GM12878 (cell line): ENCODE results near the gene TBKBP1. TPM values are rescaled to one million over a fixed set of nuclear protein-coding genes. Genes with fewer than 3 reads are reported as not detected.

ENCODE experiments used
- ATAC-seq: fragments of 200-7000 bp; cut with Tn5 transposase; 3 replicates; pipeline ENCODE4 v1.9.1; 2020; ENCODE audit warnings: mild to moderate bottlenecking, moderate library complexity
- BruUV-seq: library from RNA; stranded (reverse); fragments of 400-500 nt; replicated peaks from 2 replicates; lab custom pipeline; 2021; lab: Mats Ljungman, UMichigan
- CTCF ChIA-PET: fragments of 300-600 bp; sonication (Branson Sonifier 250); formaldehyde crosslinking; extraction: SDS; loops from one replicate; lab custom pipeline; 2021; ENCODE audit warnings: inconsistent platforms; lab: Yijun Ruan, JAX
- POLR2A ChIA-PET: fragments of 350-600 bp; formaldehyde crosslinking; extraction: SDS; loops from one replicate; lab custom pipeline; 2021; ENCODE audit warnings: inconsistent platforms; lab: Charles Lee
- RAD21 ChIA-PET: fragments of 300-600 bp; sonication (Branson Sonifier 250); formaldehyde crosslinking; loops from one replicate; lab custom pipeline; 2023; ENCODE audit warnings: antibody characterized with exemption; ENCODE audit not compliant: unreplicated experiment; lab: Charles Lee
- SMC1A ChIA-PET: fragments of 300-600 bp; sonication (Branson Sonifier 250); formaldehyde crosslinking; loops from one replicate; lab custom pipeline; 2023; ENCODE audit not compliant: unreplicated experiment, uncharacterized antibody; lab: Charles Lee
- DNase-seq: peaks from one replicate; pipeline ENCODE4 v3.0.0-alpha.2; 2011; ENCODE audit warnings: low read depth, low spot score
- FAIRE-seq: peaks from 3 replicates; lab custom pipeline; 2011; peaks lifted over from hg19 to GRCh38; lab: Jason Lieb, UNC
- H2AFZ ChIP-seq: 2 replicates; pipeline ENCODE4 v1.6.0; 2011; ENCODE audit warnings: low read depth, low read length, control low read depth; ENCODE audit not compliant: control insufficient read depth
- H3K27ac ChIP-seq: 2 replicates; pipeline ENCODE4 v1.5.1; 2011; ENCODE audit warnings: control low read depth; ENCODE audit not compliant: control insufficient read depth, insufficient read depth
- H3K27me3 ChIP-seq, 2 experiments: replicated peaks in 1 of 2; 2 replicates each; pipeline versions ENCODE4 v1.6.0 to v1.6.1; 2011; ENCODE audit warnings: low read length in 1 of 2; ENCODE audit not compliant: control insufficient read depth in 2 of 2, insufficient read depth in 2 of 2
- H3K36me3 ChIP-seq, 2 experiments: 2 replicates each; pipeline ENCODE4 v1.5.1; 2011; ENCODE audit warnings: low read length in 1 of 2; ENCODE audit not compliant: control insufficient read depth in 2 of 2, insufficient read depth in 2 of 2
- H3K4me1 ChIP-seq: 2 replicates; pipeline ENCODE4 v1.6.1; 2011; ENCODE audit warnings: mild to moderate bottlenecking, low read length, moderate library complexity, mixed read lengths; ENCODE audit not compliant: control insufficient read depth, insufficient read depth
- H3K4me2 ChIP-seq: 2 replicates; pipeline ENCODE4 v1.6.0; 2011; ENCODE audit warnings: control low read depth; ENCODE audit not compliant: control insufficient read depth, insufficient read depth
- H3K4me3 ChIP-seq: fragments of 200-600 bp; sonication (generic); 2 replicates; pipeline ENCODE4 v1.5.1; 2016
- H3K79me2 ChIP-seq: 2 replicates; pipeline ENCODE4 v1.6.0; 2011; ENCODE audit warnings: low read length; ENCODE audit not compliant: control insufficient read depth, insufficient read depth
- H3K9ac ChIP-seq: 2 replicates; pipeline ENCODE4 v1.8.0; 2011; ENCODE audit warnings: low read length, control low read depth, mixed read lengths; ENCODE audit not compliant: control insufficient read depth, insufficient read depth
- H3K9me3 ChIP-seq: replicated peaks from 3 replicates; pipeline ENCODE4 v1.5.1; 2011; ENCODE audit warnings: mild to moderate bottlenecking, low read length; ENCODE audit not compliant: control insufficient read depth, insufficient read depth
- H4K20me1 ChIP-seq: 2 replicates; pipeline ENCODE4 v1.6.0; 2011; ENCODE audit not compliant: control insufficient read depth, insufficient read depth
- BRCA1 ChIP-seq: IDR thresholded peaks from 2 replicates; pipeline ENCODE4 v1.6.1; 2011; ENCODE audit warnings: low read depth, low read length, improper control_type of control experiment
- CHD2 ChIP-seq: IDR thresholded peaks from 2 replicates; pipeline ENCODE4 v1.6.1; 2011; ENCODE audit warnings: low read depth, low read length, improper control_type of control experiment, borderline replicate concordance
- GABPA ChIP-seq: IDR thresholded peaks from 2 replicates; pipeline ENCODE4 v1.6.1; 2014; ENCODE audit warnings: antibody characterized with exemption, low read depth, mild to moderate bottlenecking, inconsistent platforms
- IKZF1 ChIP-seq: fragments of 450-650 bp; conservative IDR thresholded peaks from 2 replicates; pipeline ENCODE4 v1.6.1; 2017; ENCODE audit warnings: antibody characterized with exemption, mild to moderate bottlenecking
- IKZF2 ChIP-seq, 2 experiments: fragments of 450-650 bp; IDR thresholded peaks; 2 replicates each; pipeline ENCODE4 v1.6.1; 2017; ENCODE audit warnings: mild to moderate bottlenecking in 2 of 2, moderate library complexity in 2 of 2
- MYB ChIP-seq: fragments of 150-350 bp; IDR thresholded peaks from 2 replicates; pipeline ENCODE4 v1.6.1; 2014; ENCODE audit warnings: mild to moderate bottlenecking, low read depth, low read length, borderline replicate concordance
- SP1 ChIP-seq: IDR thresholded peaks from one replicate; pipeline ENCODE4 v1.6.1; 2011; ENCODE audit warnings: low read depth, low read length
- SREBF1 ChIP-seq: IDR thresholded peaks from 2 replicates; pipeline ENCODE4 v1.6.1; 2012; ENCODE audit warnings: mild to moderate bottlenecking, low read length
- TCF3 ChIP-seq: IDR thresholded peaks from 2 replicates; pipeline ENCODE4 v1.6.1; 2012; ENCODE audit warnings: low read depth, mild to moderate bottlenecking, low read length, borderline replicate concordance; ENCODE audit not compliant: insufficient read depth
- ZBED1 ChIP-seq: IDR thresholded peaks from 2 replicates; pipeline ENCODE4 v1.6.1; 2016; ENCODE audit warnings: borderline replicate concordance
- ZNF384 ChIP-seq: IDR thresholded peaks from 2 replicates; pipeline ENCODE4 v1.6.1; 2012; ENCODE audit warnings: low read depth, mild to moderate bottlenecking, low read length, improper control_type of control experiment, borderline replicate concordance
- WGBS: methylation state at CpG from one replicate; pipeline ENCODE4 v1.1.6; 2016; ENCODE audit warnings: low lambda C conversion rate; ENCODE audit not compliant: insufficient replicate concordance, insufficient coverage; ENCODE audit errors: missing lambda C conversion rate; 5-methylcytosine and 5-hydroxymethylcytosine counted together
- in situ Hi-C: fragments of 300-500 bp; cut with MboI; formaldehyde crosslinking; loops from 9 replicates; pipeline ENCODE4 v1.14.3; 2018; ENCODE audit warnings: mixed read lengths
- intact Hi-C: fragments of 100-400 bp; cut with micrococcal nuclease; formaldehyde crosslinking; loops from one replicate; pipeline ENCODE4 v1.14.2; 2022; ENCODE audit not compliant: unreplicated experiment
- polyA plus RNA-seq, 11 experiments: library from polyadenylated mRNA; depleted of rRNA in 4 of 11; unstranded in 6 of 11; stranded (reverse) in 5 of 11; fragments of >200 nt; fragmentation: Nextera tagmentation in 4 of 11; fragmentation: Illumina TruSeq in 1 of 11; extraction: Ambion mirVana in 4 of 11; extraction: Trizol in 1 of 11; gene quantifications; 1 replicate in 1 of 11; 2 replicates in 10 of 11; pipeline versions ENCODE4 v1.2.1 to v1.2.3, GENCODE V29; 2011 to 2016; ENCODE audit warnings: inconsistent platforms in 2 of 11, missing spikeins in 2 of 11, low read depth in 1 of 11
- total RNA-seq, 4 experiments: library from RNA; depleted of rRNA in 3 of 4; stranded (reverse); fragments of >200 nt in 3 of 4; fragmentation: Illumina TruSeq in 1 of 4; extraction: Trizol in 1 of 4; gene quantifications; 2 replicates each; pipeline versions ENCODE4 v1.2.1 to v1.2.3, GENCODE V29; 2013 to 2021
- TF ChIP-seq, protein P1 (sequence below): fragments of 450-650 bp; IDR thresholded peaks from 2 replicates; pipeline ENCODE4 v1.6.1; 2017; ENCODE audit warnings: low read depth, mild to moderate bottlenecking, moderate library complexity
- TF ChIP-seq, protein P2 (sequence below): fragments of 150-350 bp; IDR thresholded peaks from 2 replicates; pipeline ENCODE4 v1.6.1; 2016; ENCODE audit warnings: low read depth, low read length

The TBKBP1 gene
- total and polyA plus RNA-seq, 10 of the 15 experiments (the other 5 are each of a cell fraction or from before 2014, with no cell fraction given), result 0.11 to 2.7 (median 0.74) TPM; not detected in 3

DNA sequence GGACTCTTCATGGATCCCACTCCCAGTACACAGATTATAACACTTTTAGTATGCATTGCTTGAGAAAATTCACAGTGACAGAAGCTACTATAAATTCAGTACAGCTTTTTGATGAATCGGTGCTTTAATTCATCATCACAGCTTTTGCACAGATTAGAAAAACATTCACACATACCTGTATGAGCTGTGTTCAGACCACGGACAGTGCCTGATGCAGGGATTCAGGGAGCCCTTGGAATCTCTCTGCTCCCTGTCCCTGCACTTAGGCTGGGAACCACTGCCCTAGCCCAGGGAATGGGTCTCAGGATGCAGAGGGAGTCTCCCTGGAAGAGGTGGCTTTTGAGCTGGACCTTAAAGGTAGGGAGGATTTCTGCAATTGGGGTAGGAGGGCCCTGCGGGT lies 13.9 kb downstream of the TBKBP1 start:
- H3K36me3 ChIP-seq, result no peaks in the 10 kb centered on the region
- DNase-seq (no peak), FAIRE-seq (no peak), ATAC-seq (no peak)
- H3K9me3 ChIP-seq, result no peaks in the 10 kb centered on the region
- TF ChIP-seq MYB, result no peak
- no peak for TF ChIP-seq IKZF2 (IDR thresholded peaks at IDR 0.05)
- no peak for TF ChIP-seq ZNF384
- TF ChIP-seq SREBF1, result no peak
- TF ChIP-seq IKZF1, result no peak
- TF ChIP-seq CHD2, result no peak
- TF ChIP-seq, protein P1, sequence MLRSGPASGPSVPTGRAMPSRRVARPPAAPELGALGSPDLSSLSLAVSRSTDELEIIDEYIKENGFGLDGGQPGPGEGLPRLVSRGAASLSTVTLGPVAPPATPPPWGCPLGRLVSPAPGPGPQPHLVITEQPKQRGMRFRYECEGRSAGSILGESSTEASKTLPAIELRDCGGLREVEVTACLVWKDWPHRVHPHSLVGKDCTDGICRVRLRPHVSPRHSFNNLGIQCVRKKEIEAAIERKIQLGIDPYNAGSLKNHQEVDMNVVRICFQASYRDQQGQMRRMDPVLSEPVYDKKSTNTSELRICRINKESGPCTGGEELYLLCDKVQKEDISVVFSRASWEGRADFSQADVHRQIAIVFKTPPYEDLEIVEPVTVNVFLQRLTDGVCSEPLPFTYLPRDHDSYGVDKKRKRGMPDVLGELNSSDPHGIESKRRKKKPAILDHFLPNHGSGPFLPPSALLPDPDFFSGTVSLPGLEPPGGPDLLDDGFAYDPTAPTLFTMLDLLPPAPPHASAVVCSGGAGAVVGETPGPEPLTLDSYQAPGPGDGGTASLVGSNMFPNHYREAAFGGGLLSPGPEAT, result no peak
- TF ChIP-seq, protein P2, sequence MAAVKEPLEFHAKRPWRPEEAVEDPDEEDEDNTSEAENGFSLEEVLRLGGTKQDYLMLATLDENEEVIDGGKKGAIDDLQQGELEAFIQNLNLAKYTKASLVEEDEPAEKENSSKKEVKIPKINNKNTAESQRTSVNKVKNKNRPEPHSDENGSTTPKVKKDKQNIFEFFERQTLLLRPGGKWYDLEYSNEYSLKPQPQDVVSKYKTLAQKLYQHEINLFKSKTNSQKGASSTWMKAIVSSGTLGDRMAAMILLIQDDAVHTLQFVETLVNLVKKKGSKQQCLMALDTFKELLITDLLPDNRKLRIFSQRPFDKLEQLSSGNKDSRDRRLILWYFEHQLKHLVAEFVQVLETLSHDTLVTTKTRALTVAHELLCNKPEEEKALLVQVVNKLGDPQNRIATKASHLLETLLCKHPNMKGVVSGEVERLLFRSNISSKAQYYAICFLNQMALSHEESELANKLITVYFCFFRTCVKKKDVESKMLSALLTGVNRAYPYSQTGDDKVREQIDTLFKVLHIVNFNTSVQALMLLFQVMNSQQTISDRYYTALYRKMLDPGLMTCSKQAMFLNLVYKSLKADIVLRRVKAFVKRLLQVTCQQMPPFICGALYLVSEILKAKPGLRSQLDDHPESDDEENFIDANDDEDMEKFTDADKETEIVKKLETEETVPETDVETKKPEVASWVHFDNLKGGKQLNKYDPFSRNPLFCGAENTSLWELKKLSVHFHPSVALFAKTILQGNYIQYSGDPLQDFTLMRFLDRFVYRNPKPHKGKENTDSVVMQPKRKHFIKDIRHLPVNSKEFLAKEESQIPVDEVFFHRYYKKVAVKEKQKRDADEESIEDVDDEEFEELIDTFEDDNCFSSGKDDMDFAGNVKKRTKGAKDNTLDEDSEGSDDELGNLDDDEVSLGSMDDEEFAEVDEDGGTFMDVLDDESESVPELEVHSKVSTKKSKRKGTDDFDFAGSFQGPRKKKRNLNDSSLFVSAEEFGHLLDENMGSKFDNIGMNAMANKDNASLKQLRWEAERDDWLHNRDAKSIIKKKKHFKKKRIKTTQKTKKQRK, result no peak
- no peak for TF ChIP-seq TCF3
- no peak for TF ChIP-seq ZBED1
- no peak for TF ChIP-seq GABPA
- no peak for TF ChIP-seq SP1
- no peak for TF ChIP-seq BRCA1
- H3K27ac ChIP-seq, result no peak overlapping the region
- ChIA-PET SMC1A (interaction anchor here (1.1 to 2.4 kb wide), 3 partner anchors 8 to 28 kb away, joined by 4 to 9 read pairs (median 4); no protein-coding TSS in a partner anchor), POLR2A (interaction anchor here (0.6 to 1.9 kb wide), 5 partner anchors 10 to 28 kb away, joined by 3 to 7 read pairs (median 3); no protein-coding TSS in a partner anchor), RAD21 (interaction anchor here (1.0 to 2.3 kb wide), 5 partner anchors 9 to 24 kb away, joined by 3 to 6 read pairs (median 5); no protein-coding TSS in a partner anchor), CTCF (interaction anchor here (0.5 to 9.4 kb wide), 7 partner anchors 8 to 345 kb away, joined by 3 to 229 read pairs (median 4); partner anchors contain the start of gene TBX21)
- WGBS, result 57% methylated on average over 3 of the region's 3 CpGs
- intact Hi-C loops (no loop called here), in situ Hi-C loops (no loop called here)
- H3K9ac ChIP-seq, result no peak overlapping the region
- BruUV-seq, result no TSS peak
- H3K4me1 ChIP-seq, result peaks cover 42% of the 10 kb centered on the region
- no peaks in the 10 kb centered on the region for H3K79me2 ChIP-seq
- H4K20me1 ChIP-seq, result no peaks in the 10 kb centered on the region
- no peaks in the 10 kb centered on the region for H3K27me3 ChIP-seq
- no peak overlapping the region for H3K4me3 ChIP-seq
- no peak overlapping the region for H2AFZ ChIP-seq
- no peak overlapping the region for H3K4me2 ChIP-seq
